GM18867 (cell line): ENCODE measurements around the gene OVCH2.
"Not testable (repeated sequence)": the region's sequence is repeated elsewhere in the genome, so short reads cannot be mapped to it uniquely, and the experiment has no call there.

Experiments
- ATAC-seq: cut with Tn5 transposase; IDR thresholded peaks from one replicate; pipeline ENCODE4 v1.9.1; 2021; ENCODE audit warnings: mild to moderate bottlenecking, moderate library complexity; ENCODE audit not compliant: unreplicated experiment

The OVCH2 gene

GRCh38 chr11:7672276-7672959, 33.9 kb downstream of the OVCH2 start:
- peak; percentile 21 for ATAC-seq

DNA sequence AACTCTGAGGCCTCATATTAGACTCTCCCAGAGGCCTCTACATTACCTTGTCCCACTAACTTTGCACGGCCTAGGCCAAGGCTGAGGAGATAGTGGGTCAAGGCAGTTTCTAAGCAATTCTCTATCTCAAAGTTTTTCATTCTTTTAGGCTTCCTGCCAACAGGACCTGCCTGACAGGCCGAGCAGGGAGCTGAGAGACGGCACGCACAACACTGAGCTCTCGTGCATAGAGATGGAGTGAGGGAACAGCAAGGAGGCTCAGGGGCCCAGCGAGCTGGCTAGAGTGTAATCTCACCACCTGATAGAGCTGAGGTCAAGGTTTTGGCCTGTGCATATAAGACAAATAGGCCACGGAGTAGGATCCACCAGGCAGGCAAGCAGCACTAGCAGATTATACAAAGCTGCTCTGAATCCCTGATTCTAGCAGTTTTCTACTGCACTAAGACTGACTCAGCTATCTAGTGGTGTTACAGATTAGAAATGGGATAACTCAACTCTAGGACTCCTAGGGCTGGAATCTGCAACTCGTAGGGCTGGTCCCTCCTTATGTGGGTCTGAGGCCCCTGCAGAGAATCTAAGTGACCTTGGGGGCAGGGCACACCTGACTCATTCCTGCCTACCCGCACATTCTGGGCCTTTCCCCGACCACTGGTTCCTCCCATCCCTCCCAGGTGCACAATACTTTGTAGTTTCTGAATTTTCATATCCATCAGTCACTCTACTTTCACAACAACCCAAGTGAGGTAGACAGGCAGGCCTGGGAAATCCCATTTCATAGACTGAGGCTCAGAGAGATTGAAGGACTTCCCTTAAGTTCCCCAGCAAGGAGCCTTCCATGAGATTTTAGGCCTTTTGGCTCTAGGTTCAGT, 34.7 kb downstream of the OVCH2 start:
- ATAC-seq, result peak; percentile 59

GRCh38 chr11:7670641-7671040, 35.6 kb downstream of the OVCH2 start:
- no peak for ATAC-seq

DNA sequence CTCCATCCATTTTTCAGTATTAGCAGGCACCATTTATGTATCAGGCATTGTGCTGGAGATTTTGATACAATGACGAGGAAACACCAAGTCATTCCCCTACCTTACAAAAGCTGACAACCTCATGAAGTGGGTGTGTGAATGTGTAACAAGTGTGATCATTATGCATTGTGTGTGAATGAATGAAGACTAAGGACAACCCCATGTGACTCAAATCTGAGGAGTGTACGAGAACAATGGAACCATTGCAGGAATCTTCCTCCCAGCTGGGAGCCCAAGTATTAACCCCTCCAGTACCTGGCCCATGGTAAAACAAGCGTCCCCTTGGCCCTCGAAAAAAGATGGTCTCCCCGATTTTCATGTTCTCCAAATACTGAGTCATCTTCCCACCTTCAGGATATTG, 37.4 kb downstream of the OVCH2 start:
- no peak for ATAC-seq

- ATAC-seq, result no peak
Measured at GRCh38 chr11:7668464-7668863, 37.8 kb downstream of the OVCH2 start.

DNA sequence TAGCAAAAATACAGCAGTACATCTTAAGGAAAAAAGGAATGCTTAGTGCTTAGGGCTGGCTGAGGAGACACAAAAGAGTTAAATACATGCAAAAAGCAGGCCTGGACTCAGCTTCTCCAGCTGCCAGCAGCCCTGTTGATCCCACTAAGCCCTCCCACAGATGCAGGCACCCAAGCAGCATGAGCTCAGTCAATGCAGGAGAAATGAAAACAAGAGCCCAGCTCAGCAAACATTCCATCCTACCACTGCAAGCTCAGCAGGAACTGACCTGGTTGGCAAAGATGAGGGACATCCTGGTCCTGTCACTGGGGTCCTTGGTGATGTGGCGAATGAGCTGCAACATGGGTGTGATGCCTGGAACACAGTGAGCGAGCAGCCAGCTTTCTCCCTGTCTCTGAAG, 38.8 kb downstream of the OVCH2 start:
- no peak for ATAC-seq

GRCh38 chr11:7666292-7666866, 39.9 kb downstream of the OVCH2 start:
- ATAC-seq, result no peak

GRCh38 chr11:7665473-7666291, 40.6 kb downstream of the OVCH2 start:
- ATAC-seq, result peak; percentile 99

- no peak for ATAC-seq
Measured at GRCh38 chr11:7664867-7665266, 41.4 kb downstream of the OVCH2 start.

DNA sequence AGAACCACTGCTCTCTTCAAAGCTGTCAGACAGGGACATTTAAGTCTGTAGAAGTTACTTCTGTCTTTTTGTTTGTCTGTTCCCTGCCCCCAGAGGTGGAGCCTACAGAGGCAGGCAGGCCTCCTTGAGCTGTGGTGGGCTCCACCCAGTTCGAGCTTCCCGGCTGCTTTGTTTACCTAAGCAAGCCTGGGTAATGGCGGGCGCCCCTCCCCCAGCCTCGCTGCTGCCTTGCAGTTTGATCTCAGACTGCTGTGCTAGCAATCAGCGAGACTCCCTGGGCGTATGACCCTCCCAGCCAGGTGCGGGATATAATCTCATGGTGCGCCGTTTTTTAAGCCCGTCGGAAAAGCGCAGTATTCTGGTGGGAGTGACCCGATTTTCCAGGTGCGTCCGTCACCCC, 42.7 kb downstream of the OVCH2 start:
- not testable (repeated sequence) for ATAC-seq

GRCh38 chr11:7657306-7658025, 48.8 kb downstream of the OVCH2 start:
- ATAC-seq, result no peak

DNA sequence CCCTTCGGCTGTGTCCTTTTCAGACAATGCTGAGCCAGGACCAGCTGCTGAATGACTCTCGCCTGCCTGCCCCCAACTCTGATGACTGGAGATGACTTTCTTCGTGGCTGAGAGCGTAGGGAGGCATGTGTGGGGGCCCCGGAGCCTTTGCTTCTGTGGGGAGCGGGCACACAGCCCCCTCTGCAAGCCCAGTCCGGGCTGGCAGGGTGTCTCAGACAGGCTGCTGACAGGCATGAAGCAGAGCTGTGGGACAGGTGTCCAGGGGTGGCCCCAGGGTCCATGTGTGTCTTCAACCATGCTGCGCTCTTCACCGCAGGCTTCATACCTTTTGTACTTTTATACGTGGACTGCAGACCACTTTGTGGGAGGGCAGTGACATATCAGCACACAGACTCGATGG, 49.6 kb downstream of the OVCH2 start:
- no peak for ATAC-seq

DNA sequence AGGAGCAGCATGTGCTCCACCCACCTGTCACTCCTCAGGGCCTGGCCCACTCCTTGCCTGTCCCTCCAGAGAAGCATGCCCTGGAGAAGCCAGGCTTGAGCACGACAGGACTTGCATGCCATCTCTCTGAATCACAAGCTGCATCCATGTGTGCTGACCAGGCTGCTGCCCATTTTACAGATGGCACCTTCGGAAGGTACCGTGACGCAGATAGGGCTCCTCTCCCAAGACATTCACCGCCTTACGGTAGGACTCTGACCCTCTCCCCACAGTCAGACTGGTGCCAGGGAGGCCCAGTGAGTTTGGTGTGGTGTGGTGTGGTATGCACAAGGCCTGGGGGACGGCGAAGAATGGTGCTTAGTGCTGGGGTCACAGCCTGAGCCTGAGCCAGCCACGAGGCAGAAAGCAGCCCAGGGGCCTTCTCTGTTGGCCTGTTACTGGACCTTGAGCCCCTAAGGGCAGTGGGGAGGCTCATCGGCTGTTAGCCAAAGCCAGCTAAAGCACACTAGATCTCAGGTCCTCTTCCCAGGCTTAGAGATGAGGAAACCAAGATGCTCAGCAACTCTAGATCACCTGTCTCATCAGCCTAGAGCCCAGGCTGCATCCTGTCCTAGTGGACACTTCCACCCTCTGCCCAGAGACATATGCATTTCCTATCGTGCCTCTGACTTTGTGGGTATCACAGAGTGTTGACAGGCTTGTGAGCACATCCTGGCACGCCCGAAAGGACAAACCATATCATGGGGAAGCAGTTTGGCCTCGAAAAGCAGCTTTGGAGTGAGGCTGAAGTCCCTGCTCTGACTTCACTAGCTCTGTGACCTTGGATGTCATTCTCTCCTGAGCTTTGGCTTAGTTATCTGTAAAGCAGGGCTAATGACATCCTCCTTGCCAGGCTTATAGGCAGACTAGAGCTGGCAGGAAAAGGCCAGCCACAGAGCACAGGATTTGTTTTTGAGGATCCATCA, 50.7 kb downstream of the OVCH2 start:
- ATAC-seq, result no peak

DNA sequence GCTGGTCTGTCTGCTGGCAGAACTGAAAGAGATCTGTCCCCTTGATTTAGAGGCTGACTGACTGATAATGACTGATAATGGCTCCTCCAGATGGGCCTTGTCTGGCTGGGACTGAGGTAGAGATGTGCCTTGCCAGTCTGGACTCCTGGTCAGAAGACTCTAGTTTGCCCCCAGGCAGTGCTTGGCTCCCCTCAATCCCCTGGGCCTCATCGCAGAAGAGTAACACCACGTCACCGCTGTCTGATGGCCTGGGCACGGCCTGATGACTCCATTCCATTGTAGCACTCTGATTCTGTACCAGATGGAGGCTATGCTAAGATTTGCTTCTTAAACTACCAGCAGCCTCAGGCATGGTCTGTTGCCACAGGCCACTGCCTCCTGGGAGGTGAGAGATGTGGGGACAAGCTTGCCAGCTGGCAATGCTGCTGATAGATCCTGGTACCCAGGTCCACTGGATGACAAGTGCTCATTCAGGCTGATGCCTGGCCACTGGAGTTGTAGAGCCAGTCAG, 52.0 kb downstream of the OVCH2 start:
- ATAC-seq, result no peak

GRCh38 chr11:7651700-7652099, 54.6 kb downstream of the OVCH2 start:
- no peak for ATAC-seq

DNA sequence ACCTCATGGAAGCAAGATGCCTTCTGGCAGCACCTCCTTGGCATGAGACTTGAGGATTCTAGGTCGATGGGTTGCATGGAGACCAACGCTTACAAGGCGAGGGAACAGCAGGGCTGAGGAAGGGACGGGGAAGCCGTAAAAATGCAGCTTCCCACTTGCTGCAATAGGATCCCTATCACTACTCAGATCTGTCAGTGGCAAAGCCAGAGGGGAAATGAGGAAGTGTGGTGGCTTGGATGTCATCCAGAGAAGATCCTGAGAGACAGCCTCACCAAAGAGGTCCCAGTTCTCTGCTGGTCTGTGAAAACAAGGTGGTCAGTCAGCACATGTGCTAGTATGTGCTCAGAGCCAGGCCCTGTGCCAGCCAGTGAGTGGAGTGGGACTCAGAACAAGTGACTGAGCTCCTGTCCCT, 55.1 kb downstream of the OVCH2 start:
- no peak for ATAC-seq

DNA sequence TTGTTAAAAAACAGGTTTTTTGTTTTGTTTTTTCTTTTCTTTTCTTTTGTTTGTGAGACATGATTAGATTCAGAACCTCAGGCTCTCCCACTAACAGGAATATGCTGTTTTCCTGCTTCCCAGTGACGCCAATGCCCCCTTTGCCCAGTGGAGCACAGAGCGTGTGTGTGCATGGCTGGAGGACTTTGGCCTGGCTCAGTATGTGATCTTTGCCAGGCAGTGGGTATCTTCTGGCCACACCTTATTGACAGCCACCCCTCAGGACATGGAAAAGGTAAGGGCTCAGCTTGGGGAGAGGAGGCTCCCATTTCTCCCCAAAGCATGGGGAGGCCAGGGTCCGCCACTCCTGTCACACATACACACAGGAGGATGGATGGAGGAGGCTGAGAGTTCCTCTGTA, 58.0 kb downstream of the OVCH2 start:
- no peak for ATAC-seq

GRCh38 chr11:7646866-7647265, 59.4 kb downstream of the OVCH2 start:
- ATAC-seq, result no peak

GRCh38 chr11:7645206-7645605, 61.1 kb downstream of the OVCH2 start:
- ATAC-seq, result no peak
